Panc1 (cell line): ENCODE results near the gene KDM4B.

Source experiments
- CTCF ChIP-seq: fragments of 450-650 bp; IDR thresholded peaks from 2 replicates; pipeline ENCODE4 v1.5.1; 2017; ENCODE audit warnings: mild to moderate bottlenecking
- POLR2AphosphoS5 ChIP-seq: IDR thresholded peaks from 2 replicates; pipeline ENCODE4 v1.6.1; 2012; ENCODE audit warnings: mild to moderate bottlenecking, low read depth, low read length, moderate library complexity

GRCh38 chr19:5137571-5138124, 168.7 kb downstream of the KDM4B start:
- no peak for TF ChIP-seq POLR2AphosphoS5
- TF ChIP-seq CTCF = no peak; the same call in 1 of the 2 replicates
